ENCODE measurements around the gene ENPP7.

The ENPP7 gene

GRCh38 chr17:79715943-79716797 is 14.6 kb upstream of the ENPP7 start:
- no peaks in the 10 kb centered on the region for H3K9me3 ChIP-seq (ENCODE audit: insufficient read depth, low read depth, low read length)
- no peak overlapping the region for H3K9ac ChIP-seq (ENCODE audit: low read depth, low read length, poor library complexity, severe bottlenecking)
- TF ChIP-seq EZH2phosphoT487 (IDR thresholded peaks at IDR 0.05; ENCODE audit: borderline replicate concordance) (no peak), CTCF (conservative IDR thresholded peaks at IDR 0.05; ENCODE audit: low read length) (no peak)

GRCh38 chr17:79720705-79721292 is 9.9 kb upstream of the ENPP7 start:
- Histone ChIP-seq H3K9me2 (replicated peaks; ENCODE audit: low read depth, low read length) (no peaks in the 10 kb centered on the region), H3K36me3 (ENCODE audit: insufficient read depth, low read length) (no peaks in the 10 kb centered on the region), H4K20me1 (ENCODE audit: insufficient read depth, low read length, poor library complexity, severe bottlenecking) (no peaks in the 10 kb centered on the region), H3K4me1 (ENCODE audit: insufficient read depth, low read length, poor library complexity, severe bottlenecking) (no peaks in the 10 kb centered on the region), H3K4me3 (ENCODE audit: low read length, poor library complexity, severe bottlenecking) (no peak overlapping the region), H3F3A (ENCODE audit: low read depth) (no peaks in the 10 kb centered on the region), H3K9me3 (ENCODE audit: insufficient read depth, low read depth, low read length) (no peaks in the 10 kb centered on the region), H2AFZ (ENCODE audit: low read length) (no peak overlapping the region), H3K79me2 (ENCODE audit: insufficient read depth, low read length) (no peaks in the 10 kb centered on the region), H3K9ac (ENCODE audit: low read depth, low read length, poor library complexity, severe bottlenecking) (no peak overlapping the region), H3K27me3 (ENCODE audit: insufficient read depth, low read length, poor library complexity, severe bottlenecking) (no peaks in the 10 kb centered on the region), H3K4me2 (ENCODE audit: low read depth, low read length, poor library complexity, severe bottlenecking) (no peak overlapping the region)
- TF ChIP-seq CTCF (conservative IDR thresholded peaks at IDR 0.05; ENCODE audit: low read length) (no peak), EZH2phosphoT487 (IDR thresholded peaks at IDR 0.05; ENCODE audit: borderline replicate concordance) (no peak)

More at GRCh38 chr17:79715943-79716797, 14.6 kb upstream of the ENPP7 start:
- H3K4me1 ChIP-seq (ENCODE audit: insufficient read depth, low read length, poor library complexity, severe bottlenecking), result no peaks in the 10 kb centered on the region
- H3K27me3 ChIP-seq (ENCODE audit: insufficient read depth, low read length, poor library complexity, severe bottlenecking), result no peaks in the 10 kb centered on the region
- H3F3A ChIP-seq (ENCODE audit: low read depth), result no peaks in the 10 kb centered on the region
- no peaks in the 10 kb centered on the region for H4K20me1 ChIP-seq (ENCODE audit: insufficient read depth, low read length, poor library complexity, severe bottlenecking)
- H3K4me2 ChIP-seq (ENCODE audit: low read depth, low read length, poor library complexity, severe bottlenecking), result no peak overlapping the region
- no peaks in the 10 kb centered on the region for H3K36me3 ChIP-seq (ENCODE audit: insufficient read depth, low read length)
- no peaks in the 10 kb centered on the region for H3K9me2 ChIP-seq (replicated peaks; ENCODE audit: low read depth, low read length)
- H3K79me2 ChIP-seq (ENCODE audit: insufficient read depth, low read length), result no peaks in the 10 kb centered on the region
- H2AFZ ChIP-seq (ENCODE audit: low read length), result no peak overlapping the region
- H3K4me3 ChIP-seq (ENCODE audit: low read length, poor library complexity, severe bottlenecking), result no peak overlapping the region

GRCh38 chr17:79721993-79722671 is 8.6 kb upstream of the ENPP7 start:
- no peaks in the 10 kb centered on the region for H3K36me3 ChIP-seq (ENCODE audit: insufficient read depth, low read length)
- TF ChIP-seq EZH2phosphoT487 (IDR thresholded peaks at IDR 0.05; ENCODE audit: borderline replicate concordance), result no peak
- peak; percentile 54 for TF ChIP-seq CTCF (conservative IDR thresholded peaks at IDR 0.05; ENCODE audit: low read length)
- no peak overlapping the region for H3K9ac ChIP-seq (ENCODE audit: low read depth, low read length, poor library complexity, severe bottlenecking)
- H3K79me2 ChIP-seq (ENCODE audit: insufficient read depth, low read length), result no peaks in the 10 kb centered on the region
- no peak overlapping the region for H3K4me2 ChIP-seq (ENCODE audit: low read depth, low read length, poor library complexity, severe bottlenecking)
- no peak overlapping the region for H3K4me3 ChIP-seq (ENCODE audit: low read length, poor library complexity, severe bottlenecking)
- no peaks in the 10 kb centered on the region for H3K4me1 ChIP-seq (ENCODE audit: insufficient read depth, low read length, poor library complexity, severe bottlenecking)
- H3K9me2 ChIP-seq (replicated peaks; ENCODE audit: low read depth, low read length), result no peaks in the 10 kb centered on the region
- no peak overlapping the region for H2AFZ ChIP-seq (ENCODE audit: low read length)
- H3K9me3 ChIP-seq (ENCODE audit: insufficient read depth, low read depth, low read length), result no peaks in the 10 kb centered on the region
- no peaks in the 10 kb centered on the region for H3K27me3 ChIP-seq (ENCODE audit: insufficient read depth, low read length, poor library complexity, severe bottlenecking)
- no peaks in the 10 kb centered on the region for H3F3A ChIP-seq (ENCODE audit: low read depth)
- H4K20me1 ChIP-seq (ENCODE audit: insufficient read depth, low read length, poor library complexity, severe bottlenecking), result no peaks in the 10 kb centered on the region
